Osteocyte (in vitro differentiated cells): Measurements from ENCODE around the gene XXYLT1. TPM values are rescaled to one million over a fixed set of nuclear protein-coding genes. Genes with fewer than 3 reads are reported as not detected.

Source experiments
- DNase-seq: peaks from one replicate; pipeline ENCODE4 v3.0.0; 2021; ENCODE audit warnings: mixed read lengths; ENCODE audit not compliant: unreplicated experiment; ENCODE audit errors: extremely low spot score
- H3K27ac Mint-ChIP-seq: one replicate; pipeline ENCODE4 v1.8.0; 2021; ENCODE audit warnings: mild to moderate bottlenecking, mixed read lengths; ENCODE audit not compliant: unreplicated experiment
- H3K27me3 Mint-ChIP-seq: one replicate; pipeline ENCODE4 v1.8.0; 2021; ENCODE audit warnings: mixed read lengths; ENCODE audit not compliant: unreplicated experiment
- H3K36me3 Mint-ChIP-seq: one replicate; pipeline ENCODE4 v1.8.0; 2021; ENCODE audit warnings: mixed read lengths; ENCODE audit not compliant: unreplicated experiment
- H3K4me1 Mint-ChIP-seq: one replicate; pipeline ENCODE4 v1.8.0; 2021; ENCODE audit warnings: mixed read lengths; ENCODE audit not compliant: unreplicated experiment
- H3K4me3 Mint-ChIP-seq: one replicate; pipeline ENCODE4 v1.8.0; 2021; ENCODE audit warnings: mild to moderate bottlenecking, moderate library complexity, mixed read lengths; ENCODE audit not compliant: unreplicated experiment
- H3K9me3 Mint-ChIP-seq: one replicate; pipeline ENCODE4 v1.8.0; 2021; ENCODE audit warnings: mixed read lengths; ENCODE audit not compliant: unreplicated experiment
- total RNA-seq: library from RNA; stranded (reverse); gene quantifications from 2 replicates; pipeline ENCODE4 v1.2.1, GENCODE V29; 2021
- TF ChIP-seq, protein P1 (sequence below): fragments of 200-600 bp; sonication (generic); IDR thresholded peaks from 2 replicates; pipeline ENCODE4 v1.5.0; 2021; ENCODE audit warnings: antibody characterized with exemption, mild to moderate bottlenecking, moderate library complexity

The XXYLT1 gene
- total RNA-seq, 1 donor from 2014 or later = 35.8 TPM

DNA sequence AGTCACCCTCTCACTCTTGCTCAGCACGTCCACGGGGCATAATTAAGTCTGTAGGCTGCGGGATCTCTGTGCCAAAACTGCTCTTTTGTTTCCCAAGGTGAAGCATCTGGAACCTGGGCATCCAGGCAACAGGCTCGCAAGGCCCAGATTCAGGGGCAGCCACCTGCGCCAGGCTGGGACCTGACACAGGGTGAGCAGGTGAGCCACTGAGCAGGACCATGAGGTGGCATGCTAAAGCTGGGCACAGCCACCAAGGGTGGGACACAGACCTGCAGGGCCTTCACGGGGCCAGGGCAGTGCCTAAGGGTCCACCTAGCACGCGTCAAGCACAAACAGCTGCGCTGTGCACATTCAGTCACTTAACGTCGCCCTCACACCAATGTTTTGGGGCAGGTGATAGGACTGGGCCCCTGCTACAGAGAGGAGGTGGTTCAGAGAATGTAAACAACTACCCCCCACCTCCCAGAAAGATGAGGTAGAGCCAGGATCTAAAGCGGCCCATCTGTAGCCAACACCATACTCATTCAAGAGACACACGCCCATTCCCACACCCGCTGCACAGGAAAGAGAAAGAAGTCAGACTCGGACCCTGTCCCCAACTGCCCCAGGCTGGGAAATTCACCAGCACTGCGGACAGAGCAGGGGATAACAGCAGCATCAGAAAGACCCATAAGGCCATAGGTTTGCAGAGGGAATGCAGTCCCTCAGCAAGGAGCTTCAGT lies 16.3 kb downstream of the XXYLT1 start:
- peaks cover 76% of the 10 kb centered on the region for H3K4me1 Mint-ChIP-seq
- DNase-seq = peak; percentile 73
- peak overlapping the region; percentile 32 for H3K4me3 Mint-ChIP-seq
- H3K9me3 Mint-ChIP-seq = no peaks in the 10 kb centered on the region
- TF ChIP-seq, protein P1, sequence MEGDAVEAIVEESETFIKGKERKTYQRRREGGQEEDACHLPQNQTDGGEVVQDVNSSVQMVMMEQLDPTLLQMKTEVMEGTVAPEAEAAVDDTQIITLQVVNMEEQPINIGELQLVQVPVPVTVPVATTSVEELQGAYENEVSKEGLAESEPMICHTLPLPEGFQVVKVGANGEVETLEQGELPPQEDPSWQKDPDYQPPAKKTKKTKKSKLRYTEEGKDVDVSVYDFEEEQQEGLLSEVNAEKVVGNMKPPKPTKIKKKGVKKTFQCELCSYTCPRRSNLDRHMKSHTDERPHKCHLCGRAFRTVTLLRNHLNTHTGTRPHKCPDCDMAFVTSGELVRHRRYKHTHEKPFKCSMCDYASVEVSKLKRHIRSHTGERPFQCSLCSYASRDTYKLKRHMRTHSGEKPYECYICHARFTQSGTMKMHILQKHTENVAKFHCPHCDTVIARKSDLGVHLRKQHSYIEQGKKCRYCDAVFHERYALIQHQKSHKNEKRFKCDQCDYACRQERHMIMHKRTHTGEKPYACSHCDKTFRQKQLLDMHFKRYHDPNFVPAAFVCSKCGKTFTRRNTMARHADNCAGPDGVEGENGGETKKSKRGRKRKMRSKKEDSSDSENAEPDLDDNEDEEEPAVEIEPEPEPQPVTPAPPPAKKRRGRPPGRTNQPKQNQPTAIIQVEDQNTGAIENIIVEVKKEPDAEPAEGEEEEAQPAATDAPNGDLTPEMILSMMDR = no peak
- no peaks in the 10 kb centered on the region for H3K27me3 Mint-ChIP-seq
- no peaks in the 10 kb centered on the region for H3K36me3 Mint-ChIP-seq
- peak overlapping the region; percentile 31 for H3K27ac Mint-ChIP-seq

DNA sequence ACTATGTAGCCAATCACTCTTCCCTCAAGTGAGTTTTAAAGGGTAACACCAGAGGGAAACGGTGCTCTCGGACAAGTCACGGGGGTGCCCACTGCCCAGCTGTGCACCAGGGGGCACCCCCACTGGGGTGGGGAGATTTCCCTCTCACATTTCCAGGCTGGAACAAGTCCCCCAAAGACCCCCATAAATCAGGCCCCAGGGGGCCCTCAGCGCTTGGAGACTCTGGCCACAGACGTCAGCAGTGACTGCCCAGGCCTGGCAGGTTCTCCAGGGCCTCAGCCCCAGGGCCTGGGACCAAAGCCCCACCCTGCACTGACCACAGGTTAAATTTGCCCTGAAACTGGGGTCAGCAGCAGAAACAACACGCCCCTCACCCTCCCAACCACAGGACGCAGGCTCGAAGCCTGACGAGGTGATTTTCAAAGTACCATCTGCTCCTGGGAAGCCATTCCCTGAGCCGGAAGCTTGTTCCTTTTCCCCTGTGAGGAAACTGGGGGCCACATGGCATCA lies 17.0 kb downstream of the XXYLT1 start:
- peaks cover 73% of the 10 kb centered on the region for H3K4me1 Mint-ChIP-seq
- H3K36me3 Mint-ChIP-seq = no peaks in the 10 kb centered on the region
- no peaks in the 10 kb centered on the region for H3K27me3 Mint-ChIP-seq
- no peaks in the 10 kb centered on the region for H3K9me3 Mint-ChIP-seq
- no peak overlapping the region for H3K4me3 Mint-ChIP-seq
- TF ChIP-seq, protein P1 = no peak
- peak; percentile 79 for DNase-seq
- peak overlapping the region; percentile 96 for H3K27ac Mint-ChIP-seq

- TF ChIP-seq, protein P1 = no peak
- no peaks in the 10 kb centered on the region for H3K9me3 Mint-ChIP-seq
- no peak overlapping the region for H3K27ac Mint-ChIP-seq
- H3K27me3 Mint-ChIP-seq = no peaks in the 10 kb centered on the region
- peaks cover 58% of the 10 kb centered on the region for H3K4me1 Mint-ChIP-seq
- no peak overlapping the region for H3K4me3 Mint-ChIP-seq
- peak; percentile 62 for DNase-seq
- H3K36me3 Mint-ChIP-seq = peaks cover 3% of the 10 kb centered on the region
These were observed 19.5 kb downstream of the XXYLT1 start for GRCh38 chr3:195251336-195252065.

DNA sequence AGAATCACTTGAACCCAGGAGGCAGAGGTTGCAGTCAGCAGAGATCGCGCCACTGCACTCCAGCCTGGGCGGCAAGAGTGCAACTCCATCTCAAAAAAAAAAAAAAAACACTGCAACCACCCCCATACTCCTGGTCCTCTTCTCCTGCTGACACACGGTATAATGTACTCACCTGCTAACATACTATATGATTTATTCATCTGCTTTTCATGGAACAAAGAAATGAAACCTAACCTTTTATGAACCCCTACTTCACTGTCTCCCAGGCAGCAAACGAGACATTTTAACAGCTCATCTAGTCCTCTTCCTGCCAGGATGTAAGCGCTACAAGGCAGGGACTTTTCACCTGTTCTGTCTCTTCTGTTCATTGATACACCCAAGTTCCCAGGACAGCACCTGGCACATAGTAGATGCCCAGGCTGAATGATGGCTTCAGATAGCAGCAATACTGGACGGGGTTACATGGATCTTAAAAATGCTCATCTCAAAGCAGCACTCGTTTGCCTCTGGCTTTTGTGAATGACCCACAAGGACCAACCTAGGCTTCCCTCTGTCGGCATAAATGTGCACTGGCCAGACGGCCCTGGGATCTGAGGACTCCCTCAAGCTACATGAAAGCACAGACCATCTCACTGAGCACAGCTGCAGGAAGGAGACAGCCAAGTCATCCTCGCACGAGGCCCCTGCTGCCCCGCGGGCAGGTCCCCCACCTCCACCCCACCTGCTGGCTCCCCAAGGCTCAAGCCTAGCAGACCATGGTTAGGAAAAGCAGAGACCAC lies 20.3 kb downstream of the XXYLT1 start:
- peaks cover 8% of the 10 kb centered on the region for H3K36me3 Mint-ChIP-seq
- no peaks in the 10 kb centered on the region for H3K27me3 Mint-ChIP-seq
- peak; percentile 83 for DNase-seq
- H3K4me1 Mint-ChIP-seq = peaks cover 50% of the 10 kb centered on the region
- no peak overlapping the region for H3K4me3 Mint-ChIP-seq
- no peaks in the 10 kb centered on the region for H3K9me3 Mint-ChIP-seq
- TF ChIP-seq, protein P1 = peak; percentile 62
- H3K27ac Mint-ChIP-seq = no peak overlapping the region
